ENCODE results near the gene SNX32. TPM values are rescaled to one million over a fixed set of nuclear protein-coding genes. Genes with fewer than 3 reads are reported as not detected.

The SNX32 gene
- total and polyA plus RNA-seq, 2 of the 13 experiments (the other 11 are each of a cell fraction or from before 2014, with no cell fraction given): 0.09 to 0.34 TPM

- TF ChIP-seq HNF4G (IDR thresholded peaks at IDR 0.05; ENCODE audit: borderline replicate concordance, low read depth, low read length) (no peak), HNF4G (CRISPR knock-in tag; IDR thresholded peaks at IDR 0.05; ENCODE audit: borderline replicate concordance, low read depth) (no peak), ELF4 (CRISPR knock-in tag; IDR thresholded peaks at IDR 0.05; ENCODE audit: borderline replicate concordance) (no peak), JUNB (CRISPR knock-in tag; IDR thresholded peaks at IDR 0.05; ENCODE audit: borderline replicate concordance) (no peak), ZNF264 (CRISPR knock-in tag; IDR thresholded peaks at IDR 0.05) (no peak), NFAT5 (CRISPR knock-in tag; IDR thresholded peaks at IDR 0.05) (no peak), HOXA7 (CRISPR knock-in tag; IDR thresholded peaks at IDR 0.05) (no peak), SRSF9 (IDR thresholded peaks at IDR 0.05; ENCODE audit: borderline replicate concordance, insufficient read depth, low read depth, low read length, poor library complexity, severe bottlenecking) (no peak)
Measured at GRCh38 chr11:65796726-65797601, 36.8 kb upstream of the SNX32 start (continued).
